ENCODE measurements around the gene CRISPLD2. TPM values are rescaled to one million over a fixed set of nuclear protein-coding genes. Genes with fewer than 3 reads are reported as not detected.

The CRISPLD2 gene
- total and polyA plus RNA-seq, 10 of the 15 experiments (the other 5 are each of a cell fraction or from before 2014, with no cell fraction given), result 0.03 to 0.30 (median 0.08) TPM; not detected in 5

- no peak for TF ChIP-seq ZBTB40 (IDR thresholded peaks at IDR 0.05; ENCODE audit: borderline replicate concordance)
- TF ChIP-seq RBBP5 (conservative IDR thresholded peaks at IDR 0.05), result no peak
- no peak for TF ChIP-seq TAF1 (IDR thresholded peaks at IDR 0.05; ENCODE audit: borderline replicate concordance, low read depth, low read length)
- TF ChIP-seq ATF2 (IDR thresholded peaks at IDR 0.05; ENCODE audit: low read length), result no peak
- TF ChIP-seq ELK1 (IDR thresholded peaks at IDR 0.05; ENCODE audit: low read depth, low read length), result no peak
- TF ChIP-seq E4F1 (IDR thresholded peaks at IDR 0.05; ENCODE audit: borderline replicate concordance, partially characterized antibody), result no peak
Observed at GRCh38 chr16:84916178-84916577, 96.4 kb downstream of the CRISPLD2 start (continued).

All from GM12878 (cell line).